ENCODE data around the gene GRAMD2A.

GRAMD2A gene

DNA sequence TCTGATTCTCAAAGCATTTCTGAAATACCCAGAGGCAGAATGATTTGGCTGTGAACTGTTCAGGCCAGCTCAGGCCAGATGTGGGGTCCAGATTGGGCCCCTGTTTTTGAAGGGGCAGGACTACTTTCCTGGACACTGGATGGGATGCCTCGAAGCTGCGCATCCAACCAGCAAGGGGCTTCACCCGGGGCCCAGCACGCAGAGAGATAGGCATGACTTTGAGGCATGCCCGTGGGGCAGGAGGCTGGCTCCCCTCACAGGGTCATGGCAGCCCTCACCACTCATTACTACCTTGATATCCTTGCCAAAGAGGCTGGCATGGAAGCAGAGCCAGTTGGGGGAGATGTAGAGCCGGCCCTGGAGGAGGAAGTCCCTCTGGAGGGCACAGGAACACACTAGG, 30.1 kb downstream of the GRAMD2A start:
- DNase-seq (ENCODE audit: low spot score), result no peak

- DNase-seq (ENCODE audit: low spot score), result no peak
Observed at GRCh38 chr15:72166716-72167417, 30.7 kb downstream of the GRAMD2A start.

GRCh38 chr15:72163719-72164118, 33.9 kb downstream of the GRAMD2A start:
- DNase-seq (ENCODE audit: low spot score), result no peak

DNA sequence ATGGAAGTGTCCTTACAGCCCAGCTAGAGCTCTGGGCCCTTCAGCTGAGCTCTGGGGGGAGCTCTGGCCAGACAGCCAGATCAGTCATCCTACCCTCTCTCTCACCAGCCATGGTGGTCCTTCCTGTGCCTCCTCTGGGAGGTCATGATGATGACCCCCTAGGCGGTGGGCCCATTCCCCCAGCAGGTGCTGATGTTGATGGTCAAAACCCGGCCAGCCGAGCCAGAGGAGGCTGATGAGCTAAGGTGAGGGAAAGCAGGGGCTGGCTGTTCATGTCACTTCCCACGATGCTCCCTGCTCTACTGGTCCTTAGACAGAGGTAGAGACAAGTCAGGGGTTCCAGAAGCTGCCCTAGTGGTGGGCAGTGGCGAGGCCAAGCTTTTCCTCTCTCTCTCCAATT, 35.0 kb downstream of the GRAMD2A start:
- DNase-seq (ENCODE audit: low spot score), result no peak

DNA sequence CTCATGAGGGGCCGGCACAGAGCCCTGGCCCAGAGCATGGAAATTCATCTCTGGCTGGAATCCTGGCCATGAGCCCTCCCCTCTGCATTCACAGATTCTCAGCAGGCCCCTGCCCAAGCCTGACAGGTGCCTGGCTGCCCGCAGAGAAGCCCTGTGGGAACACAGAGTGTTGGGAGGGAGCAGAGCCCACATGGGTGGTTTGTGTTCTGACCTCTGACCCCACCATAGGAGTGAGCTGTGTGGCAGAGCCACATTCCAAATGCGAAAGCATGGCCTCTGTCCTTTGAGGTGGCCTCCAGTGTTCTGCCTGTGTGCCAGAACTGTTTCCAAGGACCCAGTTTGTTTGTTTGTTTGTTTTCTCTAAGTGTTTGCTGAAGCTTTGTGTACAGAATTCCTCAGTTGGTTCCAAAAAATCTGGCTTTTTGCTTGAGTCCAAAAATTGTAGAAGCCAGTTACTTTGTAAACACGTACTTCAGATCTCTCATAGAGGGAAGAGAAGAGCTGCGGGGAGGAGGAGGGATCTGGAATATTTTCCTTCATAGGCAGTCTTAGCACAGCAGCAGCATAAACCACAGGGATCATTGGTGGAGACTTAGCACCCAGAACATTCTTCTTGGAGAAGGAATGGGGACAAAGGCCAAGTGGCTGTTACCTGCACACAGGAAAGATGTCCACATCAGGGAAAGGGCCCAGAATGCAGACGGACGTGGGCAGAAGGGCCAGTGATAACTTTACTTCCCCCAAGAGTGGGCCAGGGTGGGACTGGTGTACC, 36.0 kb downstream of the GRAMD2A start:
- DNase-seq (ENCODE audit: low spot score), result no peak

GRCh38 chr15:72160696-72161245, 36.8 kb downstream of the GRAMD2A start:
- DNase-seq (ENCODE audit: low spot score), result no peak

DNA sequence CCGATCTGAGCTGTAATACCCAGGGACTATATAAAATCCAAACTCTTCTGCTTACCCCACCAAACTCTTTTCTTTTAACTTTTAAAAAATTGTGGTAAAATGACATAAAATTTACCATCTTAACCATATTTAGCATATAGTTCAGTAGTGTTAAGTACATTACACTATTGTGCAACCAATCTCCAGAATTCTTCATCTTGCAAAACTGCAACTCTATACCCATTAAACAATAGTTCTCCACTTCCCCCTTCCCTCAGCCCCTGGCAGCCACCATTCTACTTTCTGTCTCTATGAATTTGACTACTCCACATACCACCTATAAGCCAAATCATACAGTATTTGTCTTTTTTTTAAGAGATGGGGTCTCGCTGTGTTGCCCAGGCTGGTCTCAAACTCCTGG, 40.7 kb downstream of the GRAMD2A start:
- DNase-seq (ENCODE audit: low spot score), result no peak

GRCh38 chr15:72155635-72156616, 41.7 kb downstream of the GRAMD2A start:
- peak; percentile 82 for DNase-seq (ENCODE audit: low spot score)

- DNase-seq (ENCODE audit: low spot score), result no peak
Observed at GRCh38 chr15:72155003-72155621, 42.5 kb downstream of the GRAMD2A start.

GRCh38 chr15:72154316-72154715, 43.3 kb downstream of the GRAMD2A start:
- no peak for DNase-seq (ENCODE audit: low spot score)

GRCh38 chr15:72153269-72154000, 44.2 kb downstream of the GRAMD2A start:
- DNase-seq (ENCODE audit: low spot score), result no peak

DNA sequence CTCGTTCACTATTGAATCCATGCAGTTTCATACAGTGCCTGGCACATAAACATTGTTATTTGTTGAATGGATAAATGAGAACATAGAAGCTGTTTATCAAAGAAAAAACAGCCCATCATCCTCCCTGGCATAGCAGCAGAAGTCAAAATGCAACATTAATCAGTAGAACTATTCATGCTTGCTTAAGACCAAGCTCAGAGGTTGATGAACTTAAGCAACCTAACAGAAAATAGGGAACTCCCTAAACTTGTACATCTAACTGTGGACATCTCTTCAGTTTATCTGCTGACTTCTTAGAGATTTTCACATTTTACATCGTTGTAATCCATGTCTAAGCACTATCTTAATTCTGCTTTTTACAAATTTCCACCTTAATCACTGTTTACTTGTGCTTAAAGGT, 50.2 kb downstream of the GRAMD2A start:
- no peak for DNase-seq (ENCODE audit: low spot score)

GRCh38 chr15:72146934-72147333, 50.7 kb downstream of the GRAMD2A start:
- no peak for DNase-seq (ENCODE audit: low spot score)

GRCh38 chr15:72146221-72146620, 51.4 kb downstream of the GRAMD2A start:
- DNase-seq (ENCODE audit: low spot score), result no peak

DNA sequence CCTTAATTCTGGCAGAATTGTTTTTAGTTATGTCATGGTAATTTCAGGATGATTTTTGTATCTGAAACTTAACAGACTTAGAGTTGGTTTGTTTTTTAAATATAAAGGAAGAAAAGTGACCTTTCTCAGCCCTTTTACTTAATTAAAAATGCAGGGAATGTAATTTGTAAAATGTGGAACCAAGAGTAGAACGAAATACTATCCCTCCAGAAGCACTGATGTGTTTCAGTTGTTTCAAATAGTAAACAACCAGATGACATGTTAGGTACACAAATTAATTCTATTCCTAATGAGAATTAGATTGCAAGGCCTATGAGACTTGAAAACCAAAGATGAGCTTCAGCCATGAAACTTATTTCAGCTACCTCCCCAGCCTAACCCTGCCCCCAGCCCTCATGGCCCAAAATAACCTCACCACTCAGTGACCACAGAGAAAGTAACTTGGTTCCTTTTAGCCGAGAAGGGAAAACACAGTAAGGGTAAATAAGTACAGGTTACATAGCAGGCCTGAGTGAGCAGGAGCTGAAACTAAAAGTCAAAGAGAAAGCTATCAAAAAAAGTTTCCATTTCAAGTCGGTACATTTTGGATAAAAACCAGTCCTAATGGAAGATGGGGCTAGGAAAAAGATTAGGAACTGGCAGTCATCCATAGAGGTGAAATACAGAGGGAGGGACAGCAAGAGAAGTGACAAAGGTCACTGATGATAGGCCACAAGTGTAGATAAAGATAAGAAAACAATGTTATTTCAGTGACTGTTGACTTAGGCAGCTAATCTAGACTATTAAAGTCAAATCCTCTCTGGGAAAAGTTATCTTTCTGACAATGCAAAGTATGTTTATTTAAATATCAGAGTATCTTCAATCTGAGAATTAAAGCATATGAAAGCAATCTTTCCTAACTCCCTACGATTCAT, 56.2 kb downstream of the GRAMD2A start:
- DNase-seq (ENCODE audit: low spot score), result no peak

DNA sequence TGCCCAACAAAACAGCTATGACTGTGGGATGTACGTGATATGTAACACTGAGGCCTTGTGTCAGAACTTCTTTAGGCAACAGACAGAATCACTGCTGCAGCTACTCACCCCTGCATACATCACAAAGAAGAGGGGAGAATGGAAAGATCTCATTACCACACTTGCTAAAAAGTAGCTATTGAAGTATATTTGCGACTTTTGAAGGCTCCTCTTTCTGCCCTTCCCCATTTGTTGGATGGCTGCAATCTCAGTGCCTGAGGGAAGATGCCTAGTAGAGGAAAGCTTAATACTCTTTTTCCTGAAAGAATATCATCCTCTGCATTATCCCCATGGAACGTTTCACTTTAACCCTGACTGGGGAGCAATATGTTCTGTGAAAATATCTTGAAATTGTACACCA, 57.5 kb downstream of the GRAMD2A start:
- no peak for DNase-seq (ENCODE audit: low spot score)

DNA sequence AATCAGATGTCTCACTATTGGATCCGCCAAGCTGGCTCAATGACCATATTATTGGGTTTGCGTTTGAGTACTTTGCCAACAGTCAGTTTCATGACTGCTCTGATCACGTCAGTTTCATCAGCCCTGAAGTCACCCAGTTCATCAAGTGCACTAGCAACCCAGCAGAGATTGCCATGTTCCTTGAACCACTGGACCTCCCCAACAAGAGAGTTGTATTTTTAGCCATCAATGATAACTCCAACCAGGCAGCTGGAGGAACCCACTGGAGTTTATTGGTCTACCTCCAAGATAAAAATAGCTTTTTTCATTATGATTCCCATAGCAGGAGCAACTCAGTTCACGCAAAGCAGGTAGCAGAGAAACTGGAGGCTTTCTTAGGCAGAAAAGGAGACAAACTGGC, 57.9 kb downstream of the GRAMD2A start:
- no peak for DNase-seq (ENCODE audit: low spot score)

- DNase-seq (ENCODE audit: low spot score), result no peak
Observed at GRCh38 chr15:72136170-72137051, 61.2 kb downstream of the GRAMD2A start.

- DNase-seq (ENCODE audit: low spot score), result no peak
Observed at GRCh38 chr15:72135719-72136118, 61.9 kb downstream of the GRAMD2A start.
